Neutrophil (primary cell): Measurements from ENCODE around the gene MAN2B2.
"Not testable (repeated sequence)": the region's sequence is repeated elsewhere in the genome, so short reads cannot be mapped to it uniquely, and the experiment has no call there.

Experiments used
- H3K27ac ChIP-seq: fragments of 200-600 bp; sonication (generic); 2 replicates; pipeline ENCODE4 v1.5.1; 2016; ENCODE audit warnings: mild to moderate bottlenecking, moderate library complexity
- H3K27me3 ChIP-seq: fragments of 200-600 bp; sonication (generic); 2 replicates; pipeline ENCODE4 v1.6.0; 2016; ENCODE audit warnings: mild to moderate bottlenecking
- H3K36me3 ChIP-seq: fragments of 200-600 bp; sonication (generic); 2 replicates; pipeline ENCODE4 v1.5.1; 2017
- H3K4me1 ChIP-seq, 2 experiments: fragments of 200-600 bp in 1 of 2; sonication (generic) in 1 of 2; 1 replicate in 1 of 2; 2 replicates in 1 of 2; pipeline versions ENCODE4 v1.5.1 to v1.6.1; 2013 to 2016; ENCODE audit warnings: low read depth in 1 of 2, low read length in 1 of 2, mild to moderate bottlenecking in 1 of 2, moderate library complexity in 1 of 2; ENCODE audit not compliant: control insufficient read depth in 1 of 2, insufficient read depth in 1 of 2
- H3K4me3 ChIP-seq, 2 experiments: fragments of 200-600 bp in 1 of 2; sonication (generic) in 1 of 2; 1 replicate in 1 of 2; 2 replicates in 1 of 2; pipeline ENCODE4 v1.5.1; 2013 to 2016; ENCODE audit warnings: low read depth in 1 of 2, low read length in 1 of 2, mild to moderate bottlenecking in 1 of 2, moderate library complexity in 1 of 2
- H3K9me3 ChIP-seq: fragments of 200-600 bp; sonication (generic); 2 replicates; pipeline ENCODE4 v1.5.1; 2016
- CTCF ChIP-seq: fragments of 200-600 bp; sonication (generic); IDR thresholded peaks from 2 replicates; pipeline ENCODE4 v1.5.1; 2016; ENCODE audit warnings: antibody characterized with exemption

Gene MAN2B2

DNA sequence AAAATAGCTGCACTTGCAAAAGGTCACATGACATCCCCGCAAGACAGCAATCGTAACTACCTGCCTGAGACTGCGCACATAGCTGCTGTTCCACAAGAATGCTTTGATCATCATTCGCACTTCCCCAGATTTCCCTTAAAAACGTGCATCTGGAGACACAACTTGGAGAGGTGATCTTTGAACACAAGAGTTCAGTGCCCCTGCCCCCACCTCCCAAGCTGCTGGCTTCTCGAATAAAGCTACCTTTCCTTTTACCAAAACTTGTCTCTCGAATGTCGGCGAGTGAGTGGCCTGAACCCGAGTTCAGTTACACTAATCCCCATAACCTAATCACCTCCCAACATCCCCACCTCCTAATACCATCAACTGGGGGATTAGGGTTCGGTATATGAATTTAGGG is 51.1 kb downstream of the MAN2B2 start:
- Histone ChIP-seq H3K27me3 (no peaks in the 10 kb centered on the region), H3K27ac (no peak overlapping the region), H3K9me3 (no peaks in the 10 kb centered on the region), H3K36me3 (peaks cover 10% of the 10 kb centered on the region), H3K4me1 (no peaks in the 10 kb centered on the region), H3K4me3 (no peak overlapping the region)
- no peak for TF ChIP-seq CTCF

GRCh38 chr4:6627832-6628231 is 52.8 kb downstream of the MAN2B2 start:
- H3K27me3 ChIP-seq: no peaks in the 10 kb centered on the region
- no peaks in the 10 kb centered on the region for H3K36me3 ChIP-seq
- TF ChIP-seq CTCF: no peak
- H3K4me1 ChIP-seq: peaks cover under 1 to 3% of the 10 kb centered on the region in 2 experiments
- no peak overlapping the region for H3K27ac ChIP-seq
- no peak overlapping the region for H3K4me3 ChIP-seq
- no peaks in the 10 kb centered on the region for H3K9me3 ChIP-seq

DNA sequence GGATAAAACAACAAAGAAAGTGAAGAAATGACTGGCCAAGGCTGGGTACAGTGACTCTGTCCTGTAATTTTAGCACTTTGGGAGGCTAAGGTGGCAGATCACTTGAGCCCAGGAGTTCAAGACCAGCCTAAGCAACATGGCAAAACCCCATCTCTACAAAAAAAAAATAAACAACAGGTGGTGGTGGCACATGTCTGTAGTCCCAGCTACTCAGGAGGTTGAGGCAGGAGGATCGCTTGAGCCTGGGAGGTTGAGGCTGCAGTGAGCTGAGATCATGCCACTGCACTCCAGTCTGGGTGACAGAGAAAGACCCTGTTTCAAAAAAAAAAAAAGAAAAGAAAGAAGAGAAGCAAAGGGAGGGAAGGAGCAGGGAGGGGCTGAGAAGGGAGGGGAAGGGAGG is 53.5 kb downstream of the MAN2B2 start:
- H3K27me3 ChIP-seq, H3K27ac ChIP-seq, H3K4me3 ChIP-seq, H3K36me3 ChIP-seq, H3K4me1 ChIP-seq, H3K9me3 ChIP-seq: not testable (repeated sequence)

DNA sequence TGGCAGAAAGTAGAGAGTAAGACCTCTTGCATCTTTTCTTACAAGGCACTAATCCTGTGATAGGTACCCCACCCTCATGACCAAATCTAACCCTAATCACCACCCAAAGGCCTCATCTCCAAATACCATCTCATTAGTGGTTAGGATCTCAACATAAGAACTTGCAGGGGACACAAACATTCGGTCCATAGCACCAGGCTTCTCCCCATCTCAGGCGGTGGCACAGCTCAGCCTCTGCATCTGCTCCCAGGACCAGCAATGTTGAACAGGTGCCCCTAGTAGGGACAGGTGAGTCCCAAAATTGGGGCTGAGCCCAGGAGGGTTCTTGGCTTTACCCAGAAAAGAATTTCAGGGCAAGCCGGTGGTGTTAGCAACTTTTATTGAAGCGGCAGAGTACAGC is 57.1 kb downstream of the MAN2B2 start:
- H3K9me3 ChIP-seq: no peaks in the 10 kb centered on the region
- no peak for TF ChIP-seq CTCF
- no peaks in the 10 kb centered on the region for H3K27me3 ChIP-seq
- H3K4me1 ChIP-seq: peaks cover 14 to 17% of the 10 kb centered on the region in 2 experiments
- H3K36me3 ChIP-seq: no peaks in the 10 kb centered on the region
- no peak overlapping the region for H3K27ac ChIP-seq
- H3K4me3 ChIP-seq: no peak overlapping the region

DNA sequence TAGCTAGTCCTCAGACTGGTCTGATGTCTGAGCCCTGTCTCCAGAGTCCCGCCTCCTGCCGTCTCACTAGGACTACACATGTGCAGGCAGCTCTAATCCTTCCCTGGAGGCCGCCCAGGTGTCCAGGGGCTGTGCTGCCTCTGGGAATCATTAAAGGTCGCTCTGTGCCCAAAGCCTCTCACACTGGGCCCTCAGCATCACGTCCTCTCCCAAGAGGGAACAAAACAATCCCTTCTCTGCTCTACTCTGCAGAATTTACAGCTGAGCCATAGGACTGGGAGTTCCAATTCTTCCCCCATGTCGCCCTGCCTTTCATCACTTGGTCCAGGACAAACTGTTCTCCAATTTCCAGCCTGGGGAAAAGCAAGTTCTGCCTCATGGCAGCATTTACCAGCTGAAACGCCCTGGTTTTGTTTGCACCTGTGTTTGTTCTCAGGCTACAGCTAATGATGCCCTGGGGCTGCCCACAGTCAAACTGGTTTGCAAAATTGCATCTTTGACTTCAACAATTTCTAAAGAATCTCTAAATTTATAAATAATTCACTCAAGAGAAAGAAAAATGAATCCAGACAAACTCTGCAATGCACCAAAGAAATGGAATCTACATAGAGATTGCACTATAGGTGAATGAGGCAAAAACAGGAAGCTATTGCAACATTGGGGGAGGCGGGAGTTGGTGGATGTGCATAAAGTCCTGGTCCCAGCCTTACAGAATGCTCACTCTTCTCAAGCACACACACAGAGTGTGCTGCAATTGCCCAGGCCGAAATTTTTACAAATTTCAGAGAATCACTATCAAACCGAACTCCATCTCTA is 58.3 kb downstream of the MAN2B2 start:
- peaks cover 14 to 17% of the 10 kb centered on the region in 2 experiments for H3K4me1 ChIP-seq
- H3K4me3 ChIP-seq: peak overlapping the region in 1 of 2 experiments; percentile 28
- H3K27me3 ChIP-seq: no peaks in the 10 kb centered on the region
- H3K27ac ChIP-seq: peak overlapping the region; percentile 79
- no peaks in the 10 kb centered on the region for H3K9me3 ChIP-seq
- H3K36me3 ChIP-seq: no peaks in the 10 kb centered on the region
- no peak for TF ChIP-seq CTCF

DNA sequence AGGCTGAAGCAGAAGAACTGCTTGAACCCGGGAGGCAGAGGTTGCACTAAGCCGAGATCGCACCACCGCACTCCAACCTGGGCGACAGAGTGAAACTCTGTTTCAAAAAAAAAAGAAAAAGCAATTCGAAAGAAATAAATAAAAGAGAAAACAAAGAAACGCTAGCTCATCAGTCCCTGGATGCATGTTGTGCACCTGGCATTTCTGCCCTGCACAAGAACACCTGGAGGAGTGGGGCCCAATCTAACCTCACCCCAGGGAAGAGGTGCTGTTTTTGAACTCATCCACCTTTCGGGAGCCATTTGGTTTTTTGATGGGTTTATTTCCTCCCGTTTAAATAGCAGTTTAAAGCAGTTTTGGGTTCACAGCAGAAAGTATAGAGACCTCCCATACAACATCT is 59.8 kb downstream of the MAN2B2 start:
- Histone ChIP-seq H3K27me3 (no peaks in the 10 kb centered on the region), H3K4me1 (peaks cover 15 to 17% of the 10 kb centered on the region in 2 experiments), H3K27ac (no peak overlapping the region), H3K4me3 (no peak overlapping the region), H3K9me3 (no peaks in the 10 kb centered on the region), H3K36me3 (no peaks in the 10 kb centered on the region)
- TF ChIP-seq CTCF: no peak
